GM12864 (cell line): ENCODE data around the gene PPP2R2B.

Source experiments
- DNase-seq: peaks from one replicate; pipeline ENCODE4 v3.0.0-alpha.2; 2011; ENCODE audit warnings: low read depth
- H3K4me3 ChIP-seq: 2 replicates; pipeline ENCODE4 v1.5.1; 2011; ENCODE audit warnings: mild to moderate bottlenecking, low read depth, low read length, control low read depth
- TF ChIP-seq, protein P1 (sequence below): IDR thresholded peaks from 2 replicates; pipeline ENCODE4 v1.5.1; 2011; ENCODE audit warnings: low read depth, mild to moderate bottlenecking, moderate library complexity, low read length, control low read depth, inconsistent platforms; ENCODE audit errors: missing control alignments

Gene PPP2R2B

DNA sequence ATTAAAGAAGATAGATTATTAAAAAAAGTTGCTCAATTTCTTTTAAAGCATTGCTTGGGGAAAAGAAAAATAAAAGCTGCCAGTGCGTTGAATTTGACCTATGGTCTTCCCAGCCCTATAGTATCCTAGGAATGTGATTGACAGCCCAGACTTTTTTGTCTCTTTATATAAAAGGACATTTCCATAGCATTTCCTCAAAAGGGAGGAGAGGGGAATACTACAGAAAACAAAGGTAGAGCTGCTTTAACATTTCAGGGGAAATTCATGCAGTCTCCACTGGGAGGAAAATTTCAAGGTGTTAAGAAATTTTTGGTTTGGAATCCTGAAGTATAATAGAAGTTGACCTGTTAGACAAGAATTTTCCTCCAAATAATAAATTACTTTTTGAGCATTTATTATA lies 344.7 kb downstream of the PPP2R2B start:
- TF ChIP-seq, protein P1, sequence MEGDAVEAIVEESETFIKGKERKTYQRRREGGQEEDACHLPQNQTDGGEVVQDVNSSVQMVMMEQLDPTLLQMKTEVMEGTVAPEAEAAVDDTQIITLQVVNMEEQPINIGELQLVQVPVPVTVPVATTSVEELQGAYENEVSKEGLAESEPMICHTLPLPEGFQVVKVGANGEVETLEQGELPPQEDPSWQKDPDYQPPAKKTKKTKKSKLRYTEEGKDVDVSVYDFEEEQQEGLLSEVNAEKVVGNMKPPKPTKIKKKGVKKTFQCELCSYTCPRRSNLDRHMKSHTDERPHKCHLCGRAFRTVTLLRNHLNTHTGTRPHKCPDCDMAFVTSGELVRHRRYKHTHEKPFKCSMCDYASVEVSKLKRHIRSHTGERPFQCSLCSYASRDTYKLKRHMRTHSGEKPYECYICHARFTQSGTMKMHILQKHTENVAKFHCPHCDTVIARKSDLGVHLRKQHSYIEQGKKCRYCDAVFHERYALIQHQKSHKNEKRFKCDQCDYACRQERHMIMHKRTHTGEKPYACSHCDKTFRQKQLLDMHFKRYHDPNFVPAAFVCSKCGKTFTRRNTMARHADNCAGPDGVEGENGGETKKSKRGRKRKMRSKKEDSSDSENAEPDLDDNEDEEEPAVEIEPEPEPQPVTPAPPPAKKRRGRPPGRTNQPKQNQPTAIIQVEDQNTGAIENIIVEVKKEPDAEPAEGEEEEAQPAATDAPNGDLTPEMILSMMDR, result no peak
- no peak for DNase-seq
- no peak overlapping the region for H3K4me3 ChIP-seq

DNA sequence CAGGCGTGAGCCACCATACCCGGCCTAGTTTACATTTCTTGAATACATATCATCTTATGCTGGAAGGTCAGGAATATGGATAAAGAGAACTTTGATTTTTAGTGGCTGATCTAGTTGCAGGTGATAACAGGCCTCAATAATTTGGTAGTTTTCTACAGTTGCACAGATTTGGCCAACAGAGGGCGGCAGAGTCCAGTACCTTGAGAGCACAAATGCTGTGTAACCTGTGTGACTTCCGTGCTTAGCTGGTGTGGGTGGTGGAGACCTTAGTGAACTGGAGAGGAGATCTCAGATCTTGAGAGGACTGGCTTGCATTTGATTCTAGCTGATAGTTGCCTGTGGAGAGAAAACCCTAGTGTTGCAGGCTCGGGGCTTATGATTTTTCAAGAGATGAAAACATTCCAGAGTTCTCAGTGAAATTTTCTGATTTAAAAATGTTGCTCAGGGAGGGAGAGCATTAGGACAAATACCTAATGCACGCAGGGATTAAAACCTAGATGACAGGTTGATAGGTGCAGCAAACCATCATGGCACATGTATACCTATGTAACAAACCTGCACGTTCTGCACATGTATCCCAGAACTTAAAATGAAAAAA lies 345.2 kb downstream of the PPP2R2B start:
- DNase-seq, result peak; percentile 54
- TF ChIP-seq, protein P1, result peak; percentile 86
- no peak overlapping the region for H3K4me3 ChIP-seq
